Keratinocyte (primary cell): ENCODE data around the gene TOR1AIP1. TPM values are rescaled to one million over a fixed set of nuclear protein-coding genes. Genes with fewer than 3 reads are reported as not detected.

ENCODE experiments used
- DNase-seq: peaks from one replicate; pipeline ENCODE4 v3.0.0-alpha.2; 2011; ENCODE audit warnings: low read depth, missing footprints, low spot score
- FAIRE-seq: peaks from 2 replicates; lab custom pipeline; 2011; peaks lifted over from hg19 to GRCh38; lab: Jason Lieb, UNC
- H2AFZ ChIP-seq: 2 replicates; pipeline ENCODE4 v1.6.0; 2012; ENCODE audit warnings: low read length, control low read depth, inconsistent platforms; ENCODE audit not compliant: control insufficient read depth
- H3K27ac ChIP-seq: 2 replicates; pipeline ENCODE4 v1.5.1; 2011; ENCODE audit warnings: low read length; ENCODE audit not compliant: control insufficient read depth, insufficient read depth
- H3K27me3 ChIP-seq: 3 replicates; pipeline ENCODE4 v1.6.0; 2011; ENCODE audit warnings: low read length; ENCODE audit not compliant: control insufficient read depth, insufficient read depth; ENCODE audit errors: extremely low read depth
- H3K36me3 ChIP-seq, 2 experiments: 2 replicates in 1 of 2; 3 replicates in 1 of 2; pipeline ENCODE4 v1.5.1; 2011; ENCODE audit warnings: low read length in 2 of 2, mild to moderate bottlenecking in 1 of 2; ENCODE audit not compliant: control insufficient read depth in 2 of 2, insufficient read depth in 2 of 2; ENCODE audit errors: extremely low read depth in 1 of 2
- H3K4me1 ChIP-seq: 3 replicates; pipeline ENCODE4 v1.5.1; 2011; ENCODE audit warnings: low read length; ENCODE audit not compliant: control insufficient read depth, insufficient read depth; ENCODE audit errors: extremely low read depth
- H3K4me2 ChIP-seq: 3 replicates; pipeline ENCODE4 v1.6.0; 2011; ENCODE audit warnings: low read depth, low read length; ENCODE audit not compliant: control insufficient read depth, insufficient read depth; ENCODE audit errors: extremely low read depth
- H3K4me3 ChIP-seq, 3 experiments: fragments of 200-600 bp in 1 of 3; sonication (generic) in 1 of 3; 2 replicates in 2 of 3; 3 replicates in 1 of 3; pipeline ENCODE4 v1.5.1; 2011 to 2016; ENCODE audit warnings: low read length in 3 of 3, mild to moderate bottlenecking in 3 of 3, control low read depth in 2 of 3, inconsistent platforms in 1 of 3, low read depth in 1 of 3, mixed read lengths in 1 of 3, mixed run types in 1 of 3, moderate library complexity in 1 of 3; ENCODE audit not compliant: control insufficient read depth in 2 of 3, insufficient read depth in 2 of 3; ENCODE audit errors: extremely low read depth in 1 of 3
- H3K79me2 ChIP-seq: 2 replicates; pipeline ENCODE4 v1.6.0; 2012; ENCODE audit warnings: low read length; ENCODE audit not compliant: control insufficient read depth, insufficient read depth
- H3K9ac ChIP-seq: 3 replicates; pipeline ENCODE4 v1.6.0; 2011; ENCODE audit warnings: low read length; ENCODE audit not compliant: control insufficient read depth, insufficient read depth; ENCODE audit errors: extremely low read depth
- H3K9me1 ChIP-seq: 3 replicates; pipeline ENCODE4 v1.6.0; 2011; ENCODE audit warnings: low read length; ENCODE audit not compliant: control insufficient read depth, insufficient read depth; ENCODE audit errors: extremely low read depth
- H3K9me3 ChIP-seq: 2 replicates; pipeline ENCODE4 v1.5.1; 2012; ENCODE audit warnings: low read depth, low read length; ENCODE audit not compliant: control insufficient read depth
- H4K20me1 ChIP-seq: 3 replicates; pipeline ENCODE4 v1.6.0; 2011; ENCODE audit warnings: low read length; ENCODE audit not compliant: control insufficient read depth, insufficient read depth; ENCODE audit errors: extremely low read depth
- EZH2 ChIP-seq: IDR thresholded peaks from one replicate; pipeline ENCODE4 v1.6.1; 2012; ENCODE audit warnings: inconsistent platforms, mild to moderate bottlenecking, low read length, moderate library complexity
- dilution Hi-C: fragments of 300-500 bp; cut with MboI; formaldehyde crosslinking; loops from one replicate; pipeline ENCODE4 v1.7.0; 2020; ENCODE audit warnings: low sequenced_read_pairs; ENCODE audit not compliant: extremely low pct_ligation_motif_present
- polyA plus RNA-seq, 5 experiments: library from polyadenylated mRNA; depleted of rRNA in 3 of 5; stranded (reverse) in 3 of 5; stranded (forward) in 1 of 5; unstranded in 1 of 5; fragments of >200 nt; gene quantifications; 1 replicate in 1 of 5; 2 replicates in 3 of 5; 3 replicates in 1 of 5; pipeline versions ENCODE4 v1.2.1 to v1.2.3, GENCODE V29; 2011 to 2012; ENCODE audit warnings: missing spikeins in 2 of 5, low read depth in 1 of 5, low replicate concordance in 1 of 5
- TF ChIP-seq, protein P1 (sequence below), 3 experiments: IDR thresholded peaks in 1 of 3; conservative IDR thresholded peaks in 1 of 3; optimal IDR thresholded peaks in 1 of 3; 2 replicates in 2 of 3; 3 replicates in 1 of 3; pipeline versions ENCODE3 to v1.5.1; 2011; ENCODE audit warnings: low read length in 3 of 3, mild to moderate bottlenecking in 3 of 3, moderate library complexity in 2 of 3, control low read depth in 1 of 3, inconsistent platforms in 1 of 3; ENCODE audit not compliant: insufficient read depth in 2 of 3; ENCODE audit errors: extremely low read depth in 1 of 3

The TOR1AIP1 gene
- polyA plus RNA-seq, 1 donor (not counting 4 experiments of a cell fraction or from before 2014, with no cell fraction given), result 50.0 TPM

DNA sequence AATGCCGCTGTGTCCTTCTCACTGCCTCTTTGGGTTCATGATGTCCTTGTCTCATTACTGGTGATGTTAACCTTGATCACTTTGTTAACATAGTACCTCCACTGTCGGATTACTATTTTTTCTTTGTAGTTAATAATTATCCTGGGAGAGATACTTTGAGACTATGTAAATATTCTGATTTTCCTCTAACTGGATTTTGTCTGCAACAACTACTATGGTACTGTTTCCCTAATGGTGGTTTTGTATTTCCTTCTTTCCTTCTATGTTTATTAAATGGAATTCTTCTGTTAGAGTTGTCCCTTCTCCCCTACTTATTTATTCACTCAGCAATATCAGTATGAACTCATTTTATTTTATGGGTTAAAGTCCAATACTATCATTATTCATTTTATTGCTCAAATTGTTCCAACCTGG lies 8.6 kb upstream of the TOR1AIP1 start:
- Histone ChIP-seq H3K27ac (no peak overlapping the region), H3K9me1 (no peaks in the 10 kb centered on the region), H3K4me3 (no peak overlapping the region), H3K4me1 (peaks cover 11% of the 10 kb centered on the region), H3K9ac (no peak overlapping the region), H2AFZ (no peak overlapping the region), H3K27me3 (no peaks in the 10 kb centered on the region), H3K9me3 (no peaks in the 10 kb centered on the region), H3K4me2 (no peak overlapping the region), H3K79me2 (peaks cover 83% of the 10 kb centered on the region), H4K20me1 (peaks cover 9% of the 10 kb centered on the region), H3K36me3 (peaks cover 3 to 25% of the 10 kb centered on the region in 2 experiments)
- DNase-seq (no peak), FAIRE-seq (no peak)
- TF ChIP-seq, protein P1, sequence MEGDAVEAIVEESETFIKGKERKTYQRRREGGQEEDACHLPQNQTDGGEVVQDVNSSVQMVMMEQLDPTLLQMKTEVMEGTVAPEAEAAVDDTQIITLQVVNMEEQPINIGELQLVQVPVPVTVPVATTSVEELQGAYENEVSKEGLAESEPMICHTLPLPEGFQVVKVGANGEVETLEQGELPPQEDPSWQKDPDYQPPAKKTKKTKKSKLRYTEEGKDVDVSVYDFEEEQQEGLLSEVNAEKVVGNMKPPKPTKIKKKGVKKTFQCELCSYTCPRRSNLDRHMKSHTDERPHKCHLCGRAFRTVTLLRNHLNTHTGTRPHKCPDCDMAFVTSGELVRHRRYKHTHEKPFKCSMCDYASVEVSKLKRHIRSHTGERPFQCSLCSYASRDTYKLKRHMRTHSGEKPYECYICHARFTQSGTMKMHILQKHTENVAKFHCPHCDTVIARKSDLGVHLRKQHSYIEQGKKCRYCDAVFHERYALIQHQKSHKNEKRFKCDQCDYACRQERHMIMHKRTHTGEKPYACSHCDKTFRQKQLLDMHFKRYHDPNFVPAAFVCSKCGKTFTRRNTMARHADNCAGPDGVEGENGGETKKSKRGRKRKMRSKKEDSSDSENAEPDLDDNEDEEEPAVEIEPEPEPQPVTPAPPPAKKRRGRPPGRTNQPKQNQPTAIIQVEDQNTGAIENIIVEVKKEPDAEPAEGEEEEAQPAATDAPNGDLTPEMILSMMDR (optimal IDR thresholded peaks at IDR 0.05 in 1 of 3, IDR thresholded peaks at IDR 0.05 in 1 of 3, conservative IDR thresholded peaks at IDR 0.05 in 1 of 3; ENCODE audit: extremely low read depth in 1 of 3, insufficient read depth in 2 of 3, low read length in 3 of 3), result no peak
- no peak for TF ChIP-seq EZH2
- dilution Hi-C loops, result no loop called here

DNA sequence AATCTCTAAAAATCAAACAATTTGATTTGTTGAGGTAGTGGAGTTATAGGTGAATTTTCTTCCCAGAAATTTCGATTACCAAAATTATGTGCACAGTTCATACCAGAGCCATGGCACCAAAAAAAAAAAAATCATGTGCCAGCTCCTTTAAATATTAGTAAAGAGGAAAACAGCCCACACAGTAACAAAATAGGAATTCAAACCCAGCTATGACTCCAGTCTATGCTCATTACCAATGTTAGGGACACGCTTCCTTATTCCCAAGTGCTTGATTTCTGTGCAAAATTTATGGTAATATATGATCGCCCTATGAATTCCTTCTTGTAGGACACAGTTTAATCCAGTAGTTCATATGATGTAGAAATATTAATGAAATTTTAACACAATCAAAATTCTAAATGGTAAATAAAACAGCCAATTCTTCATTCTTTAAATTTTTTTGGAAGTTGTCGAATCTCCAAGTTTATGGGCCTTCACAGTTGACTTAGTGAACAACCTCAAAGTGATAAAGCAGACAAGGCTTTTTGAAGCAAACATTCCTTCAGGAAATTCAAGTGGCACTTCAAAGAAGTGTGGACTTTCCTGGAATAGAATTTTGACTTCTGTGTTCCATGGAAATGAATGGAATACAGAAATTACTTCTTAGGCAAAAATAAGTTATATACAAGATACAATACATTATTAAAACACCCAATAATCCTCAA lies 6.3 kb upstream of the TOR1AIP1 start:
- peak overlapping the region; percentile 74 to 97 (median 80) for H3K4me3 ChIP-seq
- H3K9me1 ChIP-seq, result no peaks in the 10 kb centered on the region
- H3K4me2 ChIP-seq, result peak overlapping the region; percentile 80
- no peaks in the 10 kb centered on the region for H3K9me3 ChIP-seq
- no peak for TF ChIP-seq EZH2
- TF ChIP-seq, protein P1 (optimal IDR thresholded peaks at IDR 0.05 in 1 of 3, IDR thresholded peaks at IDR 0.05 in 1 of 3, conservative IDR thresholded peaks at IDR 0.05 in 1 of 3; ENCODE audit: extremely low read depth in 1 of 3, insufficient read depth in 2 of 3, low read length in 3 of 3), result no peak
- FAIRE-seq (no peak), DNase-seq (no peak)
- dilution Hi-C loops, result no loop called here
- H3K4me1 ChIP-seq, result peaks cover 11% of the 10 kb centered on the region
- peak overlapping the region; percentile 28 for H3K9ac ChIP-seq
- H2AFZ ChIP-seq, result no peak overlapping the region
- H3K36me3 ChIP-seq, result peaks cover 3 to 23% of the 10 kb centered on the region in 2 experiments
- H3K79me2 ChIP-seq, result peaks cover 68% of the 10 kb centered on the region
- no peaks in the 10 kb centered on the region for H3K27me3 ChIP-seq
- peak overlapping the region; percentile 83 for H3K27ac ChIP-seq
- H4K20me1 ChIP-seq, result peaks cover 9% of the 10 kb centered on the region
